ACC112 (cell line): Measurements from ENCODE around the gene MAD2L1.
"Not testable (repeated sequence)": the region's sequence is repeated elsewhere in the genome, so short reads cannot be mapped to it uniquely, and the experiment has no call there.

Source experiments
- H2AFZ ChIP-seq: fragments of 200-600 bp; sonication (generic); one replicate; pipeline ENCODE4 v1.6.0; 2017; ENCODE audit warnings: antibody characterized with exemption, low read length; ENCODE audit not compliant: unreplicated experiment
- H3K27ac ChIP-seq: fragments of 200-600 bp; sonication (generic); 2 replicates; pipeline ENCODE4 v1.5.1; 2014; ENCODE audit warnings: low read depth, mild to moderate bottlenecking, antibody characterized with exemption, low read length, moderate library complexity
- H3K27me3 ChIP-seq: fragments of 200-600 bp; sonication (generic); 2 replicates; pipeline ENCODE4 v1.6.1; 2014; ENCODE audit warnings: mild to moderate bottlenecking, antibody characterized with exemption, low read length, moderate library complexity, mixed read lengths; ENCODE audit not compliant: insufficient read depth
- H3K36me3 ChIP-seq: fragments of 200-600 bp; sonication (generic); 2 replicates; pipeline ENCODE4 v1.6.1; 2016; ENCODE audit warnings: mild to moderate bottlenecking, antibody characterized with exemption, low read length, moderate library complexity, mixed read lengths; ENCODE audit not compliant: insufficient read depth
- H3K4me1 ChIP-seq: fragments of 200-600 bp; sonication (generic); one replicate; pipeline ENCODE4 v1.6.1; 2016; ENCODE audit warnings: low read length, mixed read lengths; ENCODE audit not compliant: insufficient read depth, unreplicated experiment, control insufficient read depth
- H3K4me3 ChIP-seq: fragments of 200-600 bp; sonication (generic); 2 replicates; pipeline ENCODE4 v1.5.1; 2014; ENCODE audit warnings: mild to moderate bottlenecking, low read depth, low read length
- H3K79me2 ChIP-seq: fragments of 200-600 bp; sonication (generic); one replicate; pipeline ENCODE4 v1.6.0; 2016; ENCODE audit warnings: low read length; ENCODE audit not compliant: control insufficient read depth, unreplicated experiment, insufficient read depth

The MAD2L1 gene

DNA sequence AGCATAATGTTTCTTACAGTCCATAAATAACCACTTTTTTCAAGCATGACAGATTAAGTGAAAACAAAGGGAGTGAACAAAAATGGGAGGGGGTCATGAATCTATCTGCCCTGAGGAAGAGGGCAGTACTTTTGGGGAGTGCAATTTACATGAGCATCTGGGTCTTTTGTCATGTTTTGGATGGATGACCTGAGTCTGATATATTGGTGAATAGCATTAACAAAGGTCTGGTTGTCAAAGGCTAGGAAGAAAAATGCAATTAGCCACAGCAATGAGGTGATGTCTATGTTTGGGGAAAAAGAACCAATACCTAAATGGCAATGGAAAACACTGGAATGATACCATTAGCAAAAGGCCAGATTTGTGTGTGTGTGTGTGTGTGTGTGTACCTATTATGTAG lies 15.1 kb upstream of the MAD2L1 start:
- Histone ChIP-seq H2AFZ (no peak overlapping the region), H3K4me3 (no peak overlapping the region), H3K27me3 (no peaks in the 10 kb centered on the region), H3K79me2 (no peaks in the 10 kb centered on the region), H3K27ac (no peak overlapping the region), H3K36me3 (no peaks in the 10 kb centered on the region), H3K4me1 (peaks cover 16% of the 10 kb centered on the region)

GRCh38 chr4:120080533-120080932 lies 13.9 kb upstream of the MAD2L1 start:
- Histone ChIP-seq H3K27ac (no peak overlapping the region), H3K4me3 (no peak overlapping the region), H3K36me3 (no peaks in the 10 kb centered on the region), H3K27me3 (no peaks in the 10 kb centered on the region), H3K4me1 (peaks cover 10% of the 10 kb centered on the region), H3K79me2 (no peaks in the 10 kb centered on the region), H2AFZ (no peak overlapping the region)

DNA sequence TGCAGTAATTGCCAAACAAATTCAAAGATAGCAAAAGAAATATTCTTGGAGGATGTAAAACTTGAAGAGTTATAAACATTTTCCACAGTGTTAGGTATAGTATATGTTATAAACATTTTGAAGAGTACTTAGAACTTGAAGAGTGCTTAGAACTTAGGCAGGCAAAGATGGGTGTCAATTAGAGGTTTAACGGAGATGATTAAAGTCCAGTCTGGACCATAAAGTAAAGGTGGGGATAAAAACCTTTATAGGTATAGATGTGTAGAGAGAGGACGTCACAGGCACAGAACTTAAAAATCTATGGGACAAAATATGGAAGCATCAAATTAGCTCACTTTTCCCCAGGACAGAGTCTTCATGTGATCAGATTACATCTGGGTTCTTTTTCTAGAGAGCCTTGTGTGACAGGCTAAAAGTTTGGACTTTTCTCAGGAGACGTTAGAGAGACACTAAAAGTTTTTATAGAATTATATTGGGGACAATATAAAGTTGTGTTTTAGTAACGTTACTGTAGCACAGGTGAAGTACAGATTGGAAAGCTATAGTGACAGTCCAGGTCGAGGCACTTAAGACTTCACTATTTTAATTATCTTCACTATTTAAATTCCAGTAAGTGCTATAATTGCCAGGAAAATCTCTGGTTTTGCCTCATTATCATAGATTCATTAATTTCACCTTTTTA lies 13.3 kb upstream of the MAD2L1 start:
- H3K4me1 ChIP-seq, result peaks cover 8% of the 10 kb centered on the region
- no peaks in the 10 kb centered on the region for H3K27me3 ChIP-seq
- H3K4me3 ChIP-seq, result no peak overlapping the region
- no peak overlapping the region for H3K27ac ChIP-seq
- H3K79me2 ChIP-seq, result no peaks in the 10 kb centered on the region
- H3K36me3 ChIP-seq, result no peaks in the 10 kb centered on the region
- H2AFZ ChIP-seq, result no peak overlapping the region

DNA sequence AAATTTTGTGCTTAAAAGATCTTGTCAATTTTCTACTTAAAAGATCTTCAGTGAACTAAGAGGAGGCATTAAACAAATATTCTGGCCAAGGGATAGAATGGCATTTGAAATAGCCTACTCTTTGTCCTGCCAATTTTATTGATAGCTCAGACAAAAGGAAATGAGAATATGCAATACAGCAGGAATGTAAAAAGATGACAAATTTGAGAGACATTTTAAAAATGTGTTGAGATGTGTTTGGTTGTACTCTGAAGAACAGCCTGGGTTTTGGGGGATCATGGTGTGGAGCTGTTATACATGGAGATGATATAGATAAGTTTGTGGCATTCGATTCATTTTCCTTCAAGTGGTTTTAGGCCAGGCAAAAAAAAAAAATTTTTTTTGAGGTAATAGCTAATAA lies 11.6 kb upstream of the MAD2L1 start:
- Histone ChIP-seq H3K36me3 (no peaks in the 10 kb centered on the region), H3K27ac (peak overlapping the region; percentile 28), H3K27me3 (no peaks in the 10 kb centered on the region), H3K79me2 (no peaks in the 10 kb centered on the region), H3K4me3 (no peak overlapping the region), H2AFZ (no peak overlapping the region), H3K4me1 (peaks cover 8% of the 10 kb centered on the region)

DNA sequence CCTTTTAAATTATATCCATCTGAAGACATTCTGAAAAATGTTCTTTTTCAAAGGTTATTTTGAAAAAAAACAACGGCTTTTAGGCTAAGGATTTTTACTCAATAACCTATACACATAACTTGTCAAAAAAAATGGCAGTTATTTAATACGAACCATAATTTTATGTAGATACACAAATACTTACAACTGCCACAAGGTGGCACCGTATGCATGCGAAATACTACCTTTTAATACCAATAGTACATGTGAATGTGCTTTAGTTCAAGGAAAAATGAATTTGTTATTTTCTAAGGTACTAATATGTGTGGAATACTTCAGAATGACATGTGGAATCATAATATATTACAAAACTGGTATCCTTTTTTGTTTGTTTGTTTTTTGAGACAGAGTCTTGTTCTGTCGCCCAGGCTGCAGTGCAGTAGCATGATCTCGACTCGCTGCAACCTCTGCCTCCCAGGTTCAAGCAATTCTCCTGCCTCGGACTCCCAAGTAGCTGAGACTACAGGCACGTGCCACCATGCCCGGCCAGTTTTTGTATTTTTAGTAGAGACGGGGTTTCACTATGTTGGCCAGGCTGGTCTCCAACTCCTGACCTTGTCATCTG lies 4.6 kb upstream of the MAD2L1 start:
- Histone ChIP-seq H3K27me3 (no peaks in the 10 kb centered on the region), H3K4me1 (peaks cover 36% of the 10 kb centered on the region), H2AFZ (no peak overlapping the region), H3K79me2 (peaks cover 23% of the 10 kb centered on the region), H3K4me3 (no peak overlapping the region), H3K27ac (no peak overlapping the region; the same call in 1 of the 2 replicates), H3K36me3 (no peaks in the 10 kb centered on the region)

GRCh38 chr4:120070196-120070595 lies 3.5 kb upstream of the MAD2L1 start:
- Histone ChIP-seq H3K27ac (peak overlapping the region; percentile 58), H3K27me3 (no peaks in the 10 kb centered on the region), H3K79me2 (peaks cover 34% of the 10 kb centered on the region), H2AFZ (no peak overlapping the region), H3K36me3 (no peaks in the 10 kb centered on the region), H3K4me3 (no peak overlapping the region), H3K4me1 (peaks cover 37% of the 10 kb centered on the region)

- Histone ChIP-seq H3K4me1 (peaks cover 66% of the 10 kb centered on the region), H3K27ac (peak overlapping the region; percentile 90), H3K27me3 (no peaks in the 10 kb centered on the region), H3K36me3 (0 out of 2 replicates have a peak, but pooled peaks cover under 1% of the 10 kb centered on the region), H3K79me2 (peaks cover 69% of the 10 kb centered on the region), H2AFZ (peak overlapping the region; percentile 49), H3K4me3 (peak overlapping the region; percentile 88)
Measured at GRCh38 chr4:120065974-120066516, 603 bp downstream of the MAD2L1 start.

GRCh38 chr4:120064887-120065286 lies 1.8 kb downstream of the MAD2L1 start:
- H3K27ac ChIP-seq, result no peak overlapping the region
- no peaks in the 10 kb centered on the region for H3K27me3 ChIP-seq
- peak overlapping the region; percentile 88 for H3K4me3 ChIP-seq
- peaks cover 75% of the 10 kb centered on the region for H3K79me2 ChIP-seq
- H3K36me3 ChIP-seq, result peaks cover 12% of the 10 kb centered on the region; the same call in 1 of the 2 replicates
- H2AFZ ChIP-seq, result no peak overlapping the region
- H3K4me1 ChIP-seq, result peaks cover 55% of the 10 kb centered on the region

DNA sequence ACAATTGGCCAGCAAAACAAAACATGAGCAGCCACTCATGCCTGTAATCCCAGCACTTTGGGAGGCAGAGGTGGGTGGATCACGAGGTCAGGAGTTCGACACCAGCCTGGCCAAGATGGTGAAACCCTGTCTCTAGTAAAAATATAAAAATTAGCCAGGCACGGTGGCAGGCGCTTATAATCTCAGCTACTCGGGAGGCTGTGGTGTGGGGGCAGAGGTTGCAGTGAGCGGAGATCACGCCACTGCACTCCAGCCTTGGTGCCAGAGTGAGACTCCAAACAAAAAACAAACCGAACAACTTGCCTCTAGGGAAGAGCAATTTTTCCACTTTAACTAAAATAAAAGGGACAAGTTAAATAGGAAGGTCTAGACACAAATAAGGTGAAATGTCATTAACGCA lies 2.9 kb downstream of the MAD2L1 start:
- not testable (repeated sequence) for H3K27ac ChIP-seq, H3K27me3 ChIP-seq, H2AFZ ChIP-seq
- peak overlapping the region; percentile 88 for H3K4me3 ChIP-seq
- peaks cover 24% of the 10 kb centered on the region; the same call in 1 of the 2 replicates for H3K36me3 ChIP-seq
- H3K4me1 ChIP-seq, result peaks cover 53% of the 10 kb centered on the region
- H3K79me2 ChIP-seq, result peaks cover 70% of the 10 kb centered on the region

- Histone ChIP-seq H3K4me1 (peaks cover 44% of the 10 kb centered on the region), H3K36me3 (peaks cover 26% of the 10 kb centered on the region; the same call in 1 of the 2 replicates), H3K27me3 (no peaks in the 10 kb centered on the region), H3K4me3 (peak overlapping the region; percentile 28), H3K79me2 (peaks cover 60% of the 10 kb centered on the region), H3K27ac (0 out of 2 replicates have a peak overlapping the region, but pooled peaks have one; percentile 7), H2AFZ (no peak overlapping the region)
Measured at GRCh38 chr4:120062663-120063195, 3.9 kb downstream of the MAD2L1 start.
